H9 (cell line): ENCODE data around the gene CEP162. TPM values are rescaled to one million over a fixed set of nuclear protein-coding genes. Genes with fewer than 3 reads are reported as not detected.

Experiments
- DNase-seq: peaks from one replicate; pipeline ENCODE4 v3.0.0-alpha.2; 2017
- H2AFZ ChIP-seq: one replicate; pipeline ENCODE4 v1.6.1; 2013; ENCODE audit warnings: mild to moderate bottlenecking, low read length, control low read depth, moderate library complexity
- H2AK5ac ChIP-seq: 2 replicates; pipeline ENCODE4 v1.6.1; 2013; ENCODE audit warnings: low read length, control low read depth, mixed read lengths; ENCODE audit not compliant: insufficient read length
- H2BK120ac ChIP-seq: one replicate; pipeline ENCODE4 v1.6.1; 2013; ENCODE audit warnings: low read depth, mild to moderate bottlenecking, low read length, control low read depth, inconsistent platforms; ENCODE audit not compliant: poor library complexity, severe bottlenecking
- H2BK12ac ChIP-seq: 2 replicates; pipeline ENCODE4 v1.6.1; 2013; ENCODE audit warnings: low read length, control low read depth, mixed read lengths, low read depth; ENCODE audit not compliant: insufficient read length
- H2BK15ac ChIP-seq: 2 replicates; pipeline ENCODE4 v1.6.1; 2013; ENCODE audit warnings: low read depth, low read length, control low read depth
- H2BK20ac ChIP-seq: one replicate; pipeline ENCODE4 v1.6.1; 2013; ENCODE audit warnings: low read depth, mild to moderate bottlenecking, low read length, control low read depth, inconsistent platforms; ENCODE audit not compliant: poor library complexity, severe bottlenecking
- H2BK5ac ChIP-seq: 2 replicates; pipeline ENCODE4 v1.6.1; 2013; ENCODE audit warnings: low read length, control low read depth, mixed read lengths; ENCODE audit not compliant: insufficient read length
- H3K14ac ChIP-seq: 2 replicates; pipeline ENCODE4 v1.6.1; 2013; ENCODE audit warnings: low read length, control low read depth; ENCODE audit not compliant: insufficient read depth
- H3K18ac ChIP-seq: 2 replicates; pipeline ENCODE4 v1.6.1; 2013; ENCODE audit warnings: low read depth, mild to moderate bottlenecking, mixed read lengths, low read length, control low read depth; ENCODE audit not compliant: insufficient read length
- H3K23ac ChIP-seq: 2 replicates; pipeline ENCODE4 v1.6.1; 2013; ENCODE audit warnings: low read length, control low read depth, mixed read lengths, low read depth; ENCODE audit not compliant: insufficient read length
- H3K23me2 ChIP-seq: 2 replicates; pipeline ENCODE4 v1.6.1; 2013; ENCODE audit warnings: low read depth, mild to moderate bottlenecking, mixed read lengths, low read length, control low read depth; ENCODE audit not compliant: insufficient read length, poor library complexity, severe bottlenecking
- H3K27ac ChIP-seq: 2 replicates; pipeline ENCODE4 v1.5.1; 2013; ENCODE audit warnings: low read length, control low read depth, mixed read lengths, low read depth; ENCODE audit not compliant: insufficient read length
- H3K27me3 ChIP-seq: 2 replicates; pipeline ENCODE4 v1.6.1; 2013; ENCODE audit warnings: low read length, control low read depth, inconsistent platforms; ENCODE audit not compliant: insufficient read depth
- H3K4ac ChIP-seq: 2 replicates; pipeline ENCODE4 v1.6.1; 2013; ENCODE audit warnings: low read depth, mild to moderate bottlenecking, control low read depth, inconsistent platforms, low read length, moderate library complexity
- H3K4me1 ChIP-seq: 2 replicates; pipeline ENCODE4 v1.6.1; 2013; ENCODE audit warnings: low read length, control low read depth, inconsistent platforms; ENCODE audit not compliant: insufficient read depth
- H3K4me2 ChIP-seq: 2 replicates; pipeline ENCODE4 v1.6.1; 2013; ENCODE audit warnings: low read length, control low read depth, mixed read lengths; ENCODE audit not compliant: insufficient read length, insufficient read depth
- H3K56ac ChIP-seq: 2 replicates; pipeline ENCODE4 v1.6.1; 2013; ENCODE audit warnings: low read depth, mild to moderate bottlenecking, mixed read lengths, low read length, control low read depth; ENCODE audit not compliant: insufficient read length
- H3K79me1 ChIP-seq: 2 replicates; pipeline ENCODE4 v1.6.1; 2013; ENCODE audit warnings: low read depth, mild to moderate bottlenecking, moderate library complexity, low read length, control low read depth, inconsistent platforms; ENCODE audit not compliant: insufficient read depth, poor library complexity, severe bottlenecking
- H3K79me2 ChIP-seq: 2 replicates; pipeline ENCODE4 v1.6.1; 2013; ENCODE audit warnings: low read length, control low read depth, inconsistent platforms; ENCODE audit not compliant: insufficient read depth
- H3K9ac ChIP-seq: 2 replicates; pipeline ENCODE4 v1.6.1; 2013; ENCODE audit warnings: low read length, control low read depth, mixed read lengths; ENCODE audit not compliant: insufficient read length; ENCODE audit errors: extremely low read depth
- H3K9me3 ChIP-seq: one replicate; pipeline ENCODE4 v1.6.1; 2013; ENCODE audit warnings: low read depth, low read length, inconsistent platforms; ENCODE audit not compliant: control insufficient read depth
- H3T11ph ChIP-seq: one replicate; pipeline ENCODE4 v1.6.1; 2013; ENCODE audit warnings: mild to moderate bottlenecking, low read length, control low read depth, inconsistent platforms
- H4K20me1 ChIP-seq: one replicate; pipeline ENCODE4 v1.6.1; 2013; ENCODE audit not compliant: control insufficient read depth, insufficient read length, insufficient read depth
- H4K5ac ChIP-seq: 2 replicates; pipeline ENCODE4 v1.6.1; 2013; ENCODE audit warnings: low read depth, mild to moderate bottlenecking, mixed read lengths, low read length, control low read depth; ENCODE audit not compliant: insufficient read length
- H4K8ac ChIP-seq: replicated peaks from 2 replicates; pipeline ENCODE4 v1.6.1; 2013; ENCODE audit warnings: low read length, control low read depth, mixed read lengths, low read depth; ENCODE audit not compliant: insufficient read length
- H4K91ac ChIP-seq: 2 replicates; pipeline ENCODE4 v1.6.1; 2013; ENCODE audit warnings: low read depth, mild to moderate bottlenecking, moderate library complexity, mixed read lengths, low read length, control low read depth; ENCODE audit not compliant: insufficient read length
- H3K27ac Mint-ChIP-seq, 3 experiments: 2 replicates in 2 of 3; 3 replicates in 1 of 3; pipeline ENCODE4 v1.8.0; 2020 to 2021; ENCODE audit warnings: mixed read lengths in 3 of 3, mild to moderate bottlenecking in 1 of 3, moderate library complexity in 1 of 3
- H3K27me3 Mint-ChIP-seq: 2 replicates; pipeline ENCODE4 v1.8.0; 2021; ENCODE audit warnings: low read depth, mild to moderate bottlenecking, moderate library complexity, mixed read lengths
- H3K36me3 Mint-ChIP-seq, 3 experiments: 2 replicates in 2 of 3; 3 replicates in 1 of 3; pipeline ENCODE4 v1.8.0; 2020 to 2021; ENCODE audit warnings: low read depth in 3 of 3, mixed read lengths in 3 of 3; ENCODE audit not compliant: insufficient read depth in 1 of 3
- H3K4me1 Mint-ChIP-seq, 2 experiments: 2 replicates each; pipeline ENCODE4 v1.8.0; 2020; ENCODE audit warnings: mixed read lengths in 2 of 2
- H3K4me3 Mint-ChIP-seq, 2 experiments: 2 replicates in 1 of 2; 3 replicates in 1 of 2; pipeline ENCODE4 v1.8.0; 2020 to 2021; ENCODE audit warnings: mild to moderate bottlenecking in 2 of 2, mixed read lengths in 2 of 2, moderate library complexity in 1 of 2
- H3K9me3 Mint-ChIP-seq, 2 experiments: 2 replicates in 1 of 2; 3 replicates in 1 of 2; pipeline ENCODE4 v1.8.0; 2020; ENCODE audit warnings: mild to moderate bottlenecking in 2 of 2, mixed read lengths in 2 of 2, moderate library complexity in 1 of 2
- WGBS: extraction: QIAGEN DNeasy Blood & Tissue Kit; methylation state at CpG from one replicate; pipeline ENCODE4 v1.1.7; 2013; ENCODE audit warnings: missing lambda C conversion rate, low lambda C conversion rate, mixed read lengths; ENCODE audit not compliant: insufficient read length; ENCODE audit errors: extremely low coverage; 5-methylcytosine and 5-hydroxymethylcytosine counted together
- total RNA-seq: library from RNA; stranded (reverse); gene quantifications from 2 replicates; pipeline ENCODE4 v1.2.1, GENCODE V29; 2021
- TF ChIP-seq, protein P1 (sequence below): fragments of 200-600 bp; sonication (generic); conservative IDR thresholded peaks from 3 replicates; pipeline ENCODE4 v1.8.0; 2021; ENCODE audit warnings: antibody characterized with exemption, mild to moderate bottlenecking

CEP162 gene
- total RNA-seq, 1 experiment from 2014 or later = 11.5 TPM

GRCh38 chr6:84074988-84075781 lies 152.3 kb downstream of the CEP162 start:
- peak overlapping the region; percentile 94 for H2BK20ac ChIP-seq
- H3K79me2 ChIP-seq = no peaks in the 10 kb centered on the region
- no peak overlapping the region for H2BK5ac ChIP-seq
- no peaks in the 10 kb centered on the region for H3K23me2 ChIP-seq
- no peak overlapping the region for H4K5ac ChIP-seq
- H3T11ph ChIP-seq = no peak overlapping the region
- no peak overlapping the region for H2BK15ac ChIP-seq
- no peak overlapping the region for H4K8ac ChIP-seq
- no CpG with 5 or more reads among the region's 6 CpGs for WGBS
- H3K27me3 ChIP-seq = no peaks in the 10 kb centered on the region
- no peak overlapping the region for H2BK12ac ChIP-seq
- H2AK5ac ChIP-seq = no peak overlapping the region
- no peak overlapping the region for H3K56ac ChIP-seq
- no peak overlapping the region for H2AFZ ChIP-seq
- no peak overlapping the region for H3K23ac ChIP-seq
- Mint-ChIP-seq H3K9me3 (0 out of 5 replicates have a peak, but pooled peaks cover 0 to 7% of the 10 kb centered on the region in 2 experiments), H3K4me3 (no peak overlapping the region), H3K36me3 (peaks cover 7 to 27% (median 8%) of the 10 kb centered on the region in 3 experiments; a peak in 4 of 7 replicates), H3K4me1 (peaks cover 25 to 27% of the 10 kb centered on the region in 2 experiments), H3K27ac (peak overlapping the region; percentile 8 to 93 (median 78); a peak in 5 of 7 replicates), H3K27me3 (no peaks in the 10 kb centered on the region)
- H3K79me1 ChIP-seq = no peaks in the 10 kb centered on the region
- H3K14ac ChIP-seq = no peak overlapping the region
- no peak overlapping the region for H3K18ac ChIP-seq
- no peak overlapping the region for H3K9ac ChIP-seq
- no peak overlapping the region for H3K4me2 ChIP-seq
- H4K20me1 ChIP-seq = no peaks in the 10 kb centered on the region
- H3K27ac ChIP-seq = no peak overlapping the region
- TF ChIP-seq, protein P1, sequence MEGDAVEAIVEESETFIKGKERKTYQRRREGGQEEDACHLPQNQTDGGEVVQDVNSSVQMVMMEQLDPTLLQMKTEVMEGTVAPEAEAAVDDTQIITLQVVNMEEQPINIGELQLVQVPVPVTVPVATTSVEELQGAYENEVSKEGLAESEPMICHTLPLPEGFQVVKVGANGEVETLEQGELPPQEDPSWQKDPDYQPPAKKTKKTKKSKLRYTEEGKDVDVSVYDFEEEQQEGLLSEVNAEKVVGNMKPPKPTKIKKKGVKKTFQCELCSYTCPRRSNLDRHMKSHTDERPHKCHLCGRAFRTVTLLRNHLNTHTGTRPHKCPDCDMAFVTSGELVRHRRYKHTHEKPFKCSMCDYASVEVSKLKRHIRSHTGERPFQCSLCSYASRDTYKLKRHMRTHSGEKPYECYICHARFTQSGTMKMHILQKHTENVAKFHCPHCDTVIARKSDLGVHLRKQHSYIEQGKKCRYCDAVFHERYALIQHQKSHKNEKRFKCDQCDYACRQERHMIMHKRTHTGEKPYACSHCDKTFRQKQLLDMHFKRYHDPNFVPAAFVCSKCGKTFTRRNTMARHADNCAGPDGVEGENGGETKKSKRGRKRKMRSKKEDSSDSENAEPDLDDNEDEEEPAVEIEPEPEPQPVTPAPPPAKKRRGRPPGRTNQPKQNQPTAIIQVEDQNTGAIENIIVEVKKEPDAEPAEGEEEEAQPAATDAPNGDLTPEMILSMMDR = no peak
- H2BK120ac ChIP-seq = no peak overlapping the region
- DNase-seq = peak; percentile 78
- no peak overlapping the region for H3K4ac ChIP-seq
- no peak overlapping the region for H4K91ac ChIP-seq
- no peaks in the 10 kb centered on the region for H3K9me3 ChIP-seq
- no peaks in the 10 kb centered on the region; the same call in 1 of the 2 replicates for H3K4me1 ChIP-seq

Other genes starting within 250 kb of the CEP162 start
- gene MRAP2, start 193.9 kb downstream of the CEP162 start, total RNA-seq = 8.0 and 8.3 TPM in 2 replicates